Right lobe of liver (tissue), 6 donors: ENCODE results near the gene EPHA6. TPM values are rescaled to one million over a fixed set of nuclear protein-coding genes. Genes with fewer than 3 reads are reported as not detected.
"Not testable (repeated sequence)": the region's sequence is repeated elsewhere in the genome, so short reads cannot be mapped to it uniquely, and the experiment has no call there.

ENCODE experiments used
- ATAC-seq, 4 donors: fragments of 200-7000 bp; cut with Tn5 transposase; one replicate each; pipeline ENCODE4 v1.9.1; 2020; ENCODE audit warnings: mild to moderate bottlenecking in 4 of 4, moderate library complexity in 4 of 4
- DNase-seq, 3 donors: peaks; one replicate each; pipeline ENCODE4 v3.0.0-alpha.2; 2020
- H3K27ac ChIP-seq, 3 donors: fragments of 200-600 bp; one replicate each; pipeline ENCODE4 v1.8.0; 2022
- H3K27me3 ChIP-seq, 2 donors: fragments of 200-600 bp; one replicate each; pipeline ENCODE4 v1.8.0; 2022
- H3K36me3 ChIP-seq, 4 donors: fragments of 200-600 bp; sonication (generic) in 1 of 4; one replicate each; pipeline versions ENCODE4 v1.5.1 to v1.8.0; 2017 to 2022; ENCODE audit warnings: control low read depth in 1 of 4
- H3K4me1 ChIP-seq, 4 donors: fragments of 200-600 bp; sonication (generic) in 1 of 4; one replicate each; pipeline versions ENCODE4 v1.5.1 to v1.8.0; 2017 to 2022; ENCODE audit warnings: control low read depth in 1 of 4
- H3K4me3 ChIP-seq, 3 donors: fragments of 200-600 bp; one replicate each; pipeline ENCODE4 v1.8.0; 2022
- H3K9me3 ChIP-seq, 4 donors: fragments of 200-600 bp; sonication (generic) in 1 of 4; one replicate each; pipeline versions ENCODE4 v1.5.1 to v1.8.0; 2017 to 2022; ENCODE audit warnings: control low read depth in 1 of 4
- CTCF ChIP-seq, 4 donors: fragments of 200-600 bp in 3 of 4; fragments of 450-650 bp in 1 of 4; IDR thresholded peaks; one replicate each; pipeline versions ENCODE4 v1.5.1 to v1.8.0; 2016 to 2022; ENCODE audit warnings: antibody characterized with exemption in 4 of 4, mild to moderate bottlenecking in 2 of 4
- POLR2A ChIP-seq: fragments of 450-650 bp; IDR thresholded peaks from one replicate; pipeline ENCODE4 v1.6.1; 2017; ENCODE audit warnings: antibody characterized with exemption, mild to moderate bottlenecking
- WGBS: methylation state at CpG from one replicate; pipeline ENCODE4 v1.1.6; 2018; ENCODE audit warnings: low coverage, low lambda C conversion rate; ENCODE audit not compliant: insufficient coverage; ENCODE audit errors: missing lambda C conversion rate; 5-methylcytosine and 5-hydroxymethylcytosine counted together
- intact Hi-C, 2 donors: fragments of 100-400 bp; cut with DNase I; formaldehyde crosslinking; loops; one replicate each; pipeline versions ENCODE4 v1.11.2 to v1.14.1; 2022
- total RNA-seq, 6 experiments: library from RNA; depleted of rRNA in 2 of 6; stranded (reverse); fragments of >200 nt in 2 of 6; fragmentation: NEBNext Ultra II Directional in 3 of 6; extraction: Animal tissue kit (Norgen Biotek cat#: 25700) in 3 of 6; gene quantifications; one replicate each; pipeline versions ENCODE4 v1.1.0 to v1.2.4, GENCODE V29; 2016 to 2023
- donor health status: DM: no; HTN: yes; CAD: no.
- donor health status: DM: no; HTN: no; CAD: no.
- donor health status: DM: no; HTN: no; CAD: no.
- donor health status: DM: no; HTN: yes; CAD: no.
- donor health status: DM: no; HTN: yes; CAD: no.

Gene EPHA6
- total RNA-seq, 6 experiments from 2014 or later: not detected

DNA sequence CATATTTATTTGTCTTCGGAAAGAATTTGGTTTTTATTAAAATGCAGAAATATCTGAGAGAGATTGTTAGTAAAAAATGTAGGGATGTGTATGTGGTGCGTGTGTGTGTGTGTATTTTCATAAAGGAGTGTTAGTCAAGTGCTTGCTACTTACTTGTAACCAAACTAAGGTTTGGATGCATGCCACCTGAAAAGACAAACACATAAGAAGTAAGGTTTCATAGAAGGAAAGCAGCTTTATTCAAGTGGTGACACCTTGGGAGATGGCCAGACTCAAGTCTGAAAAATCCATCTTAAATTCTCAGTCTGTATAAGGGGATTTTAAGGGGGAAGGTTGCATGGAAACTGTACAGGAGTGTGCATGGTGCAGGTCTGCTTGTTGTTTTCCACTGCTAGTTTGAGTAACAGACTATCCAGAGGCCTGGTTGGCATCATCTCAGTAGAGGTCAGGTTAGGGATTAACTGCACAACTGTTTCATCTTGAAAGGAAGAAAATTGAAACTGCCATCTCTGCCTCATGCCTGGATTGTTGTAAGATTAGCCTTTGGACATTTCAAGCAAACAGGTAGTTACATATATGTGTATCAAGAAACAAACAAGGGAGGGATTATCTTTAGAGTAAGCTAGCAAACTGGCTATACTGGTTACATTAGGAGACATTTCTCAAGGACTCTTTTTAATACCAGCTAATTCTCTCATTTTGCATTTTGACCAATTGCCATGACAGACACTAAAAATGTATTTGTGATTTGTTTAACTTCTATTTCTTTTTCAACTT lies 196.7 kb downstream of the EPHA6 start:
- intact Hi-C loops: no loop called here
- DNase-seq (no peak), ATAC-seq (no peak)
- Histone ChIP-seq H3K27me3 (no peaks in the 10 kb centered on the region), H3K4me3 (no peak overlapping the region), H3K36me3 (no peaks in the 10 kb centered on the region), H3K4me1 (no peaks in the 10 kb centered on the region), H3K27ac (no peak overlapping the region), H3K9me3 (no peaks in the 10 kb centered on the region)
- TF ChIP-seq POLR2A (no peak), CTCF (IDR thresholded peaks at IDR 0.05) (no peak)
- 64% methylated on average over 2 of the region's 2 CpGs for WGBS

DNA sequence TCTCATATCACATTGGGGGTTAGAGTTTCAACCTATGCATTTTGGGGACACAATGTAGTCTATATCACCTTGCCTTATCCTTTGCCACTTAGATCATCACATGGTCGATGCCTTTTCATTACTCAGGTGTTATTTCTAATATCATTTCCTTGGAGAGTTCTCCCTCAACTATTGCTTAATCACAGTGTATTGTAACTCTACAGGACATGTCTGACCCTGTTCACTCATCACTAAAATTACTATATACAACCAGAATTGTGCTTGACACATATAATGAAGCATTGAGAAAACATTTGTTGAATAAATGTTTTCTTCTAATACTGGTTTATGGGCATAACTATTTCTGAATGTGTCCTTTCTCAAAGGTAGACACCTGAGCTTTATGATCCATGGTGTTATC lies 207.4 kb downstream of the EPHA6 start:
- no peaks in the 10 kb centered on the region for H3K9me3 ChIP-seq
- H3K4me1 ChIP-seq: no peaks in the 10 kb centered on the region
- intact Hi-C loops: no loop called here
- no peak overlapping the region for H3K4me3 ChIP-seq
- DNase-seq (no peak), ATAC-seq (no peak)
- WGBS: 53% methylated on average over 1 of the region's 1 CpG
- no peak overlapping the region for H3K27ac ChIP-seq
- H3K36me3 ChIP-seq: no peaks in the 10 kb centered on the region
- H3K27me3 ChIP-seq: no peaks in the 10 kb centered on the region
- TF ChIP-seq POLR2A (no peak), CTCF (IDR thresholded peaks at IDR 0.05) (no peak)

- H3K27ac ChIP-seq, DNase-seq, H3K27me3 ChIP-seq, H3K4me3 ChIP-seq, ATAC-seq, H3K9me3 ChIP-seq, intact Hi-C loops, H3K36me3 ChIP-seq, H3K4me1 ChIP-seq: not testable (repeated sequence)
- WGBS: 69% methylated on average over 7 of the region's 8 CpGs
Observed at GRCh38 chr3:97025612-97026011, 211.2 kb downstream of the EPHA6 start.

DNA sequence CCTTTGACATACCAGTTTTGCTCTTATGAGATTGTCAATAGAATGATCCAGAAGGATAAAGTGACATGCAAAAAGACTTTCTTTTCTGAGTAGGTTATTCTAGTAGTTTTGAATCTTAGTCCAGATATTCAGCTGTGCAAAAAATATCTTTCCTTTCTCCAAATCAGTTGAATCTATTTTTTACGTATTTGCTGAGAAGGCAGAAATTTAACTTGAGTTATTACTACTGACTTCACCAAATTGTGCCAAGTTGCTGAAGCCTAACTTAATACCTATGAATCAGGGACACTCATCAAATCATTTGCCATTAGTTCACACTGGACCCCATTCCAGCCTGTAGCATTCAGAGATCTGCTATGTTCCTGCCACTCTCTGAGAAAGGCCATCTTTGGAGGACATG lies 215.6 kb downstream of the EPHA6 start:
- ATAC-seq (no peak), DNase-seq (no peak)
- Histone ChIP-seq H3K27ac (no peak overlapping the region), H3K9me3 (no peaks in the 10 kb centered on the region), H3K36me3 (no peaks in the 10 kb centered on the region), H3K27me3 (no peaks in the 10 kb centered on the region), H3K4me1 (no peaks in the 10 kb centered on the region), H3K4me3 (no peak overlapping the region)
- intact Hi-C loops: no loop called here
- WGBS: 42% methylated on average over 1 of the region's 1 CpG
- TF ChIP-seq CTCF (IDR thresholded peaks at IDR 0.05): no peak
- TF ChIP-seq POLR2A: no peak

- H3K36me3 ChIP-seq: no peaks in the 10 kb centered on the region
- ATAC-seq (no peak), DNase-seq (no peak)
- no peak overlapping the region for H3K4me3 ChIP-seq
- WGBS: 47% methylated on average over 3 of the region's 3 CpGs
- H3K4me1 ChIP-seq: no peaks in the 10 kb centered on the region
- TF ChIP-seq CTCF (IDR thresholded peaks at IDR 0.05): no peak
- no peak for TF ChIP-seq POLR2A
- no peaks in the 10 kb centered on the region for H3K9me3 ChIP-seq
- H3K27ac ChIP-seq: no peak overlapping the region
- intact Hi-C loops: no loop called here
- H3K27me3 ChIP-seq: no peaks in the 10 kb centered on the region
Observed at GRCh38 chr3:97037294-97037943, 223.0 kb downstream of the EPHA6 start.
